Activated CD8-positive, alpha-beta memory T cell treated with anti-CD3 and anti-CD28 coated beads for 4 hours (primary cell): ENCODE measurements around the gene SEMA5A.

Experiments used
- DNase-seq, 2 donors: peaks; one replicate each; pipeline ENCODE4 v3.0.0-alpha.2; 2020; ENCODE audit warnings: low read depth in 2 of 2

The SEMA5A gene

GRCh38 chr5:9169557-9169902 lies 376.3 kb downstream of the SEMA5A start:
- no peak for DNase-seq

GRCh38 chr5:9168791-9169556 lies 376.9 kb downstream of the SEMA5A start:
- DNase-seq, result no peak

GRCh38 chr5:9166202-9167112 lies 379.4 kb downstream of the SEMA5A start:
- DNase-seq, result no peak

- DNase-seq, result no peak
These were observed 380.3 kb downstream of the SEMA5A start for GRCh38 chr5:9165546-9165945.

- DNase-seq, result no peak
These were observed 385.1 kb downstream of the SEMA5A start for GRCh38 chr5:9160747-9161146.

- DNase-seq, result no peak
These were observed 388.1 kb downstream of the SEMA5A start for GRCh38 chr5:9157811-9158210.

GRCh38 chr5:9157020-9157419 lies 388.9 kb downstream of the SEMA5A start:
- no peak for DNase-seq

- no peak for DNase-seq
These were observed 389.6 kb downstream of the SEMA5A start for GRCh38 chr5:9156282-9156681.

GRCh38 chr5:9151684-9152427 lies 394.0 kb downstream of the SEMA5A start:
- DNase-seq, result no peak

GRCh38 chr5:9149988-9150387 lies 395.9 kb downstream of the SEMA5A start:
- DNase-seq, result no peak

- no peak for DNase-seq
These were observed 397.6 kb downstream of the SEMA5A start for GRCh38 chr5:9148242-9148641.

GRCh38 chr5:9140711-9141110 lies 405.2 kb downstream of the SEMA5A start:
- DNase-seq, result no peak

- no peak for DNase-seq
These were observed 405.7 kb downstream of the SEMA5A start for GRCh38 chr5:9140202-9140601.

GRCh38 chr5:9139344-9139743 lies 406.5 kb downstream of the SEMA5A start:
- no peak for DNase-seq

- no peak for DNase-seq
These were observed 417.7 kb downstream of the SEMA5A start for GRCh38 chr5:9128136-9128535.

- DNase-seq, result no peak
These were observed 419.4 kb downstream of the SEMA5A start for GRCh38 chr5:9126490-9126889.

- no peak for DNase-seq
These were observed 420.0 kb downstream of the SEMA5A start for GRCh38 chr5:9125852-9126251.

GRCh38 chr5:9124838-9125237 lies 421.0 kb downstream of the SEMA5A start:
- no peak for DNase-seq

- DNase-seq, result no peak
These were observed 421.8 kb downstream of the SEMA5A start for GRCh38 chr5:9124071-9124470.

GRCh38 chr5:9122528-9122927 lies 423.3 kb downstream of the SEMA5A start:
- no peak for DNase-seq

- no peak for DNase-seq
These were observed 424.3 kb downstream of the SEMA5A start for GRCh38 chr5:9121597-9121996.

GRCh38 chr5:9118852-9119251 lies 427.0 kb downstream of the SEMA5A start:
- no peak for DNase-seq
